Stimulated activated CD4-positive, alpha-beta T cell treated with anti-CD3 and anti-CD28 coated beads, Interleukin-15, amount 100 ng/mL, for 24 hours (primary cell): ENCODE data around the gene ARHGAP6.

Source experiments
- DNase-seq: peaks from one replicate; pipeline ENCODE4 v3.0.0-alpha.2; 2020

Gene ARHGAP6

DNA sequence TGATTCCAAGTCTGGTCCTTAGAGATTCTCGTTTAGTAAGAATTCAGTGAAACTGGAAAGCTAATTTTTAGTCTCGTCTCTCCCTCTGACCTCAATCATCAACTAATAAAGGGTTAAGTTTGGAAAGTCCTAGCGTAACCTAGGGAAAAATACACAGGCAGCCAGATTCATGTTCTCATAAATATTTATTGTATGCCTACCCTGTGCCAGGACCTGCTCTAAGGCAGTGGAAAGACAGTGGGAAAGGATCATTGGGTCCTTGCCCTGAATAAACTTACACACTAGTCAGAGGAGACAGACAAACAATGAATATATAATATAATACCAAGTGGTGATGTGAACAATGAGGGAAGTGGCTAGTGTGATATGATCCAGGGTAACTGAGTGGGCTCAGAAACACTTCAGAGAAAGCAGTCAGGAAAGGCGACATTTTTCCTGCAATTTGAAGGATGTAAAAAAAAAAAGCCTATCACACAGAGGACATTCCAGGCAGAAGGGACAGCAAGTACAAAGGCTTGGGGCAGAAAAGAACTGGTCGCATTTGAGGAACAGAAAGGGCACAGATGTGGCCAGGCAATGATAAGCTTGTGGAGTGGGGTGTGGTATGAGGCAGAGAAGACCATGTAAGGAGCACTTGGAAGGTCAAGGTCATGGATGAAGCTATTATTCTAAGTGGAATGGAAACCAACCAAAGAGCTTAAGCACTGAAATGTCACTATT, 243.8 kb downstream of the ARHGAP6 start:
- no peak for DNase-seq

DNA sequence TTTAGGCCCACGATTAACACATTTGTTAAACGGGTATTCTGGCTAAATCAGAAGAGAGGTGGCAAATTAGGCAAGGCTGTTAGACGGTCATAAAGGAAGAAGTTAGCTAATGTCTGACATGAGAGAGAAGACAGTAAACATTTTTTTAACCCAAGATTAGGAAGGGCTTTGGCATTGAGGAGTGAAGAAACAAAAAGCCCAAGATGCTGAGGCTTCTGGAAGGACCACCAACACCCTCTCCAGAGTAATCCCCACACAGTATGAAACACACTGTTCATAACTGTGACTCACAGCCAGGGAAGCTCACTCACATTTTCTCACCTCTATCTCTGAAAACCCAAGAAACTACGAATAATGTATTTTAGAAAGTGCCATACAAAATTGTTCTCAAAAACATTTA, 244.9 kb downstream of the ARHGAP6 start:
- DNase-seq = no peak

DNA sequence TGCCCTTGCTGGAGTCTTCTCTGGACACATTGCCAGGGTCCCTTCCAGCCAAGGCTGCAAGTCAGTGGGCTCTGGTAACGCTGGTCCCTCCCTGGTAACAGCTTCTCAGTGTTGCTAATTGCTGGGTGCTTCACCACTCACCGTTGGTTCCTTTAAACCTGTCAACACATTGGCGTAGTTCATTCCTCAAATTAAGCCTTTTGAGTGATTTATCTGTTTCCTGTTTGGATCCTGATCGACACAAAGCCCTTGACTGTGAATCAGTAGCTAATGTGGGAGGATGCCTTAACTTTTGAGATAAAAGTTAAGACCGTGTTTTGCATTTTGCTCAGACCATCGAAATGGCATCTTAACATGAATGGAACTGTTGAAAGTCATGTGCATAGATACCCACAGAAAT, 246.6 kb downstream of the ARHGAP6 start:
- no peak for DNase-seq

DNA sequence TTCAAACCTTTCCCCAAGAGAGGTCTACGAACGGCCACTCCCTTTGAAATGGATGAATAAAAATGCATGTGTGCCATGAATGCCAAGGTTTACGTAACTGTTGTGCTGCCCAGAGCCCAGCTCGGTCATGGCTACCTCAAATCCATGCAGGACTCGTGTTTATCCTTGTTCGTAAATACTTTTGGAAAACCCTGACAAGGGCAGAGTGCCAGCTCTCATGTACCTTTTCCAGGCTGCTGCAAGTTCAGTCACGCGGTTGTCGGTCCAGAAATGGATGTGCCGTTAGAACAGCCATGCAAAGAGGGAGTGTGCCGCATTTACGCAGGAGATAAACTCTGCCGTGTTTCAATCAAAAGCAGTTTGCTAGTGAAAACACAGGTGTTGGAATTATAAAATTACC, 249.1 kb downstream of the ARHGAP6 start:
- DNase-seq = no peak

DNA sequence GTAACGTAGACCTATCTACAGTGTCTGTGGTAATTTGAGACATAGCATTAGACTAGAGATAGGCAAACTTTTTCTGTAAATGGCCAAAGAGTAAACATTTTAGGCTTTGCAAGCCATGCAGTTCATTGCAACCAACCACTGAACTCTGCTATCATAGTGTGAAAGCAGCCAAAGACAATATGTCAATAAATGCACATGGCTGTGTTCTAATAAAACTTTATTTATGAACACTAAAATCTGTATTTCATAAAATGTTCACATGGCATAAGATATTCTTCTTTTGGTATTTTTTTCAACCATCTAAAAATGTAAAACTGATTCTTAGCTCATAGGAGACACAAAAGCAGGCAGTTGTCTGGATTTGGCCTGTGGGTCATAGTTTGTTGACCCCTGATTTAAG, 251.6 kb downstream of the ARHGAP6 start:
- DNase-seq = no peak

DNA sequence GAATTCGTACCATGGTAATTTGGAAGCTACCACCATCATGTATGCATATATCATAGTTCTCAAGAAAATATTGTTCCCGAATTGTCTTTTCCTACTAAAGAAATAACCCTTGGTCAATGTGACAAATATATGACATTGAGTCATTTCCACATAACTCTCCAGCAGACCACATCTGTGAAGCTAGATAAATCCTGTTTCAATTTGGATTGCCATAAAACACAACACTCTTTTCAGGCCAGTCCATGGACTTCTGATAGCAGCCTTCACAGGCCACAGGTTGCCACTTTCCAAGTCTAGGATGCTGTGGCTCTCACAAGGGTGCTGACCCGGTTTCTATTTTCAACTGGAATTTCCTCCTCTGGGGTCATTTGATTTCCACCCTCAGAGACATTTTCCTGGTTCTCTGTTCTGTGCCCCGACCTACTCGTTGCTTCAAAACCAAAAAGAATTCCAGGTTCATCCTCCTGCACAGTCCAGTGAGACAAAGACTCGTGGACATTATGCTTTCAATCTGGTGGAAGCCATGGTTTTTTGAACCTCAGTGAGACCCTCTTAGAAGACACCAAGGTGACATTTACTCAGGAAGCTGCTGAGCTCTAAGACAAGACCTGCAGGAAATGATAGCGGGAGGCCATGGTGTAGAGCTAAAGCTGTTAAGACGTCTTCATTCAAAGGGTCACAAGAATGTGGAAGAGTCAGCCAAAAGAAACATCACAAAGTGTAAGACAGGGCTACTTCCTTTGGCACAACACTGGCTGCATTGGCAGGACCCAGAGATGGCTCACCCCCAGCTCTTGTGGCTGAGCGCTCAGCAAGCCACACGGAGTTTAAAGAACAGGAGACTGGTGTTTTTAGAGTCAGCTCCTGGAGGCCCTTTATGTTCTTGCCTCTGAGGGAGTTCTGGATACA, 252.8 kb downstream of the ARHGAP6 start:
- no peak for DNase-seq

DNA sequence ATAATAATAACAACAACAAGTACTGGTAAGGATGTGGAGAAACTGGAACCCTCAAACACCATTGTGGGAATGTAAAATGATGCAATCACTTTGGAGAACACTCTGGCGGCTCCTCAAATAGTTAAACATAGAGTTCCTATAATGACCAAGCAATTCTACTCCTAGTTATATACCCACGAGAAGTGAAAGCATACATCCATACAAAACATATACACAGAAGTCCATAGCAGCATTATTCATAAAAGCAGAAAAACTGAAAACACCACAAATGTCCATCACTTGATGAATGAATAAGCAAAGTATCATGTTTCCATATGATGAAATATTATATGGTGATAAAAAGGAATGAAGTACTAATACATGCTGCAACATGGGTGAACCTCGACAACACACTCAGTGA, 255.8 kb downstream of the ARHGAP6 start:
- DNase-seq = no peak

DNA sequence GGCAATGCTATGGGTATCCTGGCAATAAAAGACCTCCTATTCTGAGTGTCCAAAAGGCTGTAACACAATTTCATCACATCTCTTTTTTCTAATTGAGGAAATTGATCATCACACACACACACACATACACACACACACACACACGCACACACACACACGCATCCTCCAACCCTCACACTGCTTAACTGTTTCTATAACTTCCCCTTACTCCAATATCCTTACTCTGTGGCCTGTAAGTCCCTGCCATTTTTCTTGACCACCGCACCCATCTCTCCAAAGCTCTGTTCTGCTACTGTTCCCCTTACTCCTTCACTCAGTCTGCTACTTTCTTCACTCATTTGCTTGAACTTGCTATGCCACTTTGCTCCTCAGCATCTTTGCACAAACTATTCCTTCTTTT, 256.9 kb downstream of the ARHGAP6 start:
- DNase-seq = no peak

DNA sequence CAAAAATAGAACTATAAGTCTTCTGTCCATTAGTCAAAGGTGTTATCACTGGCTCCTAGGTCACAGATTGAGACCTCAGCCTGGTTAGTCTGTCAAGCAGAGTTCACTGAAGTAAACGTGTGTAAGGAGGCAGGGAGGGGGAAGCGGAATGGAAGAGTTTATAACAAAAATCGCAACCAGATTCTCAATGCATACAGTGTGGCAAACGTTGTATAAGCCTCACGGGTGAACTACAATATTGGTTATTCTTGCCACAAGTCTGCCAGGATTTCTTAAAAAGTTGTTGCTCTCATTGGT, 257.7 kb downstream of the ARHGAP6 start:
- DNase-seq = no peak

DNA sequence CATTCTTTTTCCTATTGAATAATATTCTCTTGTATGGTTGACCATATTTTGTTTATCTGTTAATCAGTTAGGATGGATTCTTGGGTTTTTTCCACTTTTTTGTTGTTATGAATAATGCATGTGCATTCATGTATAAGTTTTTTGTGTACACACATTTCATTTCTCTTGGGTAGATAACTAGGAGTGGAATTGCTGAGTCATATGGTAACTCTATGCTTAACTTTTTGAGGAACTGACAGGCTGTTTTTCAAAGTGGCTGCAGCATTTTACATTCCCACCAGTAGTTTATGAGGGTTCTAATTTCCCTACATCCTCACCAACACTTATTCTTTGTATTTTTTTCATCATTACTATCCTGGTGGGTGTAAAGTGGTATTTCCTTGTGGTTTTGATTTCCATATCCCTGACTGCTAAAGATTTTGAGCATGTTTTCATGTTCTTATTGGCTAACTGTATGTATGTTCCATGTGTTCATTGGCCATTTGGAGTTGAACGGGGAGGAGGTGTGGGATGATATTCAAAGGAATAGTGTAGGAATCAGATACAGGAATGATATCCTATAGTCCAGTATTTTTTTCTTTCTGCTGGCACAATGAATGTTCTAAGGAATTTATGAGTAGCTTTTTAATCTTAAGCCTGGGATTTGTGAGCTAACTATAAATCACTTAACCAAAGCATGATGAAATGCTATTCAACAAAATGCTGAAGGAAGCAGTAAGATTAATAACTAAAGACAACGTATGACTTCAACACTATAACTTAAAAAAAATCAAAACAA, 258.2 kb downstream of the ARHGAP6 start:
- no peak for DNase-seq

DNA sequence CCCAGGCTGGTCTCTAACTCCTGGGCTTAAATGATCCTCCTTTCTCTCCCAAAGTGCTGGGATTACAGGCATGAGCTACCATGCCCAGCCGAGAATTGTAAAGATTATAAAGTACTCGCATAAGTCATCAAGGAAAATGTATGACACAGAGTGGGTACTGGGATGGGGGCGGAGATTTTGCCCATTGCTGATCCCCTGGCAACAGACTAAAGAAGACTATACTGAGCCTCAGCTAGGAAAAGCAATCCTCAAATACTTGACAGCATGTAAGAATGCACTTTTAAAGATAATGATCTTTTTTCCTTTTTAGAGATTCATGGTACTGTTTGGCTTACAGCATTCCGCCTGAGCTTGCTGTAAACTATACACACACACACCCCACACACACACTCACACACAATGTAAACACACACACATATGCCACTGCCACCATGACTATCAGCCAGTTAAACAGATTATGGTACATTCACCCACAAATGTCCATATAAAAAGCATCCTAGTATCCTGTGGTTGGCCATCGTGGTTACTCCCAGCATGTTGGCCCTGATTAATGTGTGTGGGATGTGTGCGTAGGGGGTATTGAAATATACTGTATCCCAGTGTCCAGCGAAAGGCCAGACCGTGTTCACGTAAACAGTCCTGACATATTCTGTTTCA, 259.5 kb downstream of the ARHGAP6 start:
- DNase-seq = no peak

DNA sequence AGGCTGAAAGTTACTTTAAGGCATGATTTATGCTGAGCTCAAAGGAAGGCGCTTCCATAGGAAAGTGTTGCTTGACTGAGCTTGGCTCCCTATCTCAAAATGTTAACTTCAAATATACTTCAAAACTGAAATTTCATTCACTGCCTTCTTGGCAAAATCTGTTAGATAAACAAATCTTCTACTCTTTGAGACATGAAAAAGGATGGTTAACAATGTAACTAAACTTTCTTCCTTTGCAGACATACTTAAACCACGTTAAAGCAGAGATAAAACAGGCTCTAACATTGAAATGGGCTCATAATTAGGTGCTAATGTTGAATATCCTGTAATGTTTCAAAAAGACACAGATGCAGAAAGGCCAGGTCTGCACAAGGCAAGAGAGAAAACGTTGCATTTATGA, 262.1 kb downstream of the ARHGAP6 start:
- no peak for DNase-seq

DNA sequence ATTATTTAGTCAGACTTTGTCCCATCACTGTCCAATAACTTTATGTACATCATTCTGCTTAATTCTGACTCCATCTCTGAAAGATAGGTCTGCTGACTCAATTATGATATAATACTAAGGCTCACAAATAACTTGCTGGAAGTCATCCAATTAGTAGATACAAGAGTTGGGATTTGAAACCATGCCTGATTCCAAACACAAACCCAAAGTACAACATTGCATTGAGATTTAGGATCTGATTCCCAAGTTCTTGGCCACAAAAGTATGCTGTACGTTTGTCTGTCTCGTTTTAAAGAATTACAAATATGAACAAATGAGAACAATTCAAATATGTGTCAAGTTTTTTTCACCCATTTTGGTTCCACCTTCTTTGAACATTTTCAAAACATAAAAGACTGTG, 263.8 kb downstream of the ARHGAP6 start:
- DNase-seq = no peak

DNA sequence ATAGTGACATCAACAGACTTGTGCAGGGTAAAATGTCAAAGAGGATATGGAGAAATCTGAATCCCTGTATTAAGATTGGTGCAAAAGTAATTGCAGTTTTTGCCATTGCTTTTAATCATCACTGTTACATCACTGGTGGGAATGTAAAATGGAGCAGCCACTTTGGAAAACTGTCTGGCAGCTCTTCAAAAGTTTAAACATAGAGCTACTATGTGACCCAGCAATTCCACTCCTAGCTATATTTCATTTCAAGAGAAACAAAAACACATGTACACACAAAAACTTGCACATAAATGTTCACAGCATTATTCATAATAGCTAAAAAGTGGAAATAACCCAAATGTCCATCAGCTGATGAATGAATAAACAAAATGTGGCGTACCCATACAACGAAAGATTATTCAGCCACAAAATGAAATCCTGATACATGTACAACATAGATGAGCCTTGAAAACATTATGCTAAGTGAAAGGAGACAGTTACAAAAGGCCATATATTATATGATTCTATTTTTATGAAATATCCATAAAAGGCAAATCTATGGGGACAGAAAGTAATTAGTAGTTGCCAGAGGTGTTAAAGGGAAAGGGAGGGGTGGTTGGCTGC, 266.1 kb downstream of the ARHGAP6 start:
- DNase-seq = no peak

DNA sequence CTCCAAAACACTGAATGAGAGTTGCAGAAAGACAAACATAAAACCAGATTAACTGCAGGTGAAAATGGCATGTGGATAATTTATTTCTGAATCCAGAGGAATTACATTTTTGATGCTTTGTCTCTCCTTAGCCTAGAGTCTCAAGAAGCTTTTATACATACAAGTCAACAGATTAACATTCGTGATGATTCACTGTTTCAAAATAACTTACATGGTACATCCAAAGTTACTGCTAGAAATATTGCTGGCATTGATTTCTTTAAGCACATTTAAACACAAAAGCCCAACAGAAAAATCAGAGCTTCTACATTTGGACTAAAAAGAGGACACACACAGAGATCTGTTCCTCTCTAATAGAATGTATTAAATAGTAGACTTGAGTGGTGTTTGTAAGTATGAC, 266.9 kb downstream of the ARHGAP6 start:
- DNase-seq = no peak

DNA sequence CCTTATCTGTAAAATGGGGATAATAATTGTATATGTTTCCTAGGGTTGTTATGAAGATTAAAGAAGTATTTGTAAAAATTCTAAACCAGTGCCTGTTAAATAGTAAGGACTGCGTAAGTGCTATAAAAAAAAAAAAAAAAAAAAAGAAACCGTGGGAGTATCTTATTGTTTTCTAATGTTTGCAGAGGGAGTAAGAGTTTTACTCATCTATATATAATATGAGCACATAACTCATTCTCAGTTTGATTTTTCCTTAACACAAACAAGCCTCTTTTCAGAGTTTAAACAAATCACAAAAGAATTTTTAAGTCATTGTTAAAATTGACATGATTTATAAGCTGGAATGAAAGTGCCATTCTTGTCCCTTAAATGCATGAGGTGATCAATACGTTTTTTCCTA, 267.6 kb downstream of the ARHGAP6 start:
- DNase-seq = no peak

DNA sequence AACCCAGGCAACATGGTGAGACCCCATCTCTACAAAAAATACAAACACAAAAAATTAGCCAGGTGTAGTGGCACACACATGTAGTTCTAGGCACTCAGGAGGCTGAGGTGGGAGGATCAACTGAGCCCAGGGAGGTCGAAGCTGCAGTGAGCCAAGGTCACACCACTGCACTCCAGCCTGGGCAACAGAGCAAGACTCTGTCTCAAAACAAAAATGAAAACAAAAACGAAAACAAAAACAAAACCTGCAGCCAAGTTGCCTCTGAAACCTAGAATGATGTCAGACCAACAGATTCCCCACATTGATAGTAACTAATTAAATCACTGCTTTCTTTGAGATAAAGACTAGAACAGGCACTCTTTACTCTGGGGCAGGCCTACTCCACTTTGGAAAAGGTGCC, 268.0 kb downstream of the ARHGAP6 start:
- no peak for DNase-seq

DNA sequence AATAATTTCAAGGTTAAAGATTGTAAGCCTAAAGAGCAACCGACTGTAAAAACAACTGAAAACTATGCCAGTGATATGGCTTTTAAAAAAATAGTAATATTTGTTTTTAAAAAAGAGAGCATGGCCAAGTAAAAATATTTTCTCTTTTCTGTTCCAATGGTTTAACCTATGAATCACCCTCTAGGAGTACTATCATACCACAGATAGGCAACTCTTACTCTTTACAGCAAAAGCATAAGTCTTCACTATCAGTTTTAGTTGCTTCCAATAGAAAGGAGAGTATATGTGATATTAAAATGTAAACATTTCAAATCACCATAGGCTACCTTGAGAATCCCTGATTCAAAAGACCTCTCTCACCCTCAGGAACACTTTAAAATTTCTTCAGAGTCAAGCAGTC, 269.9 kb downstream of the ARHGAP6 start:
- no peak for DNase-seq

DNA sequence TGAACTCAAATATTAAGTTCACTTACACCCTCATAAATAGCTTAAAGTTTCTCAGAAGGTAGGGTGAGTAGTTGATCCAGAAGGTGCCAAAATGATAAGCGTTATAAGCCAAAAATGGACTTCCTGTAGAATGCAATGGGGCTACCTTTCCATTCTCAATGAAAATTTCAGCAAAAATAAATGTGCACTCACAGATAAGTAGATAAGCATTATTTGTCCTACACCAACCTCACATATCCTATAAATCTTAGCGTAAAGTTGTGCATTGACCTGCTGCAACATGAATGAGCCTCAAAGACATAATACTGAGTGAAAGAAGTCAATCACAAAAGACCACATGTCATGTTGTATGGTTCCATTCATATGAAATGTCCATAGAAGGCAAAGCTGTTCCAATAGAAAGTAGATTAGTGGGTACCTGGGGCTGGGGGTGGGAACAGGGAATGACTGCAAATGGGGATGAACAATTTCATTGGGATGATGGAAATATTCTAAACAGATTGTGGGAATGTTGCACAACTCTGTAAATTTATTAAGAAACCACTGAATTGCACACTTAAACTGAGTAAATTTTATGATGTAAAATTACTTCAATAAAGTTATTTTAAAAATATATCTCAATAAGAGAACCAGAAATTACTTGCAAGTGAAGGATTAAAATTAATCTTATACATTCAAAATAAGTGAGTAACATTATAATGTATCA, 271.6 kb downstream of the ARHGAP6 start:
- DNase-seq = no peak

DNA sequence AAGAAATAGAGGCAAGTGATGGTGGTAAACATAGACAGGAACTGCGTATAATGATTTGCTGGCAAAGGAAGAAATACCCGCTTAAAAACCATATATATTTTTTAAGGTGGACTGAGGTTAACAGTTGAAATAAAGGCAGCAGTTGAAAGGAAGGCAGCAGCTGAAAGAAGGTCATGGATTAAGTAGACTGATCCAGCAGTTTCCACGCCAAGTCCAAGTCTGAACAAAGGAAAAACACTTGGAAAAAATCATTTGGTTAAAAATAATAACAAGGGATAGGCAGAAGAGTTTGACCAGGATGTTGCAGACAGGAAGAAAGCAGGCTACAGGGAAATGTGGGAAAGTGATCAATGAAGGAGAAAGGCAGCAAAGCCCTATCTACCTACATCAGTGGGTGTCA, 278.9 kb downstream of the ARHGAP6 start:
- no peak for DNase-seq

DNA sequence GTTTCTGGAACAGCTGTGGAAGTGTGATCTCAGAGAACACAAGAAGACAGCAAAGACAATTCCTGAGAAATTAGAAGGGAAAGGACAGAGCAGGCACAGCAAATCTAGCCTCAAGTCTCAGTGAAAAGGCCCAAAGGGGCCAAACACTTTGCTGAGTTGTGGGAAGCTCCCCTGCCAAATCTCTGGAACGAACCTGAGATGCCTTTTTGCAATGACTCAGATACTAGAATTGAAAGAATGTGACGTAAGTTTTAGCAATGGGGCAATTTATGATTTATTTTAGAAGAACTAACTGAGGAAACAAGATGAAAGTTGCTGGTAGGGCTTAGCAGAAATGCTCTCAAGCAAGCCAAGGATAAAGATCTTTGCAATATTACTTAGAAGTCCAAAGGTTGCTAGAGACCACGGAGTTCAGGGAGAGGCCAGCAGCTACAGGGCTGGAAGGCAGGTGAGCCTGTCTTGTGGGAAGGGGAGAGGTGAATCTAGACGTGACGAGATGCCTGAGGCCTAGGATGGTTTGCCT, 279.7 kb downstream of the ARHGAP6 start:
- no peak for DNase-seq

DNA sequence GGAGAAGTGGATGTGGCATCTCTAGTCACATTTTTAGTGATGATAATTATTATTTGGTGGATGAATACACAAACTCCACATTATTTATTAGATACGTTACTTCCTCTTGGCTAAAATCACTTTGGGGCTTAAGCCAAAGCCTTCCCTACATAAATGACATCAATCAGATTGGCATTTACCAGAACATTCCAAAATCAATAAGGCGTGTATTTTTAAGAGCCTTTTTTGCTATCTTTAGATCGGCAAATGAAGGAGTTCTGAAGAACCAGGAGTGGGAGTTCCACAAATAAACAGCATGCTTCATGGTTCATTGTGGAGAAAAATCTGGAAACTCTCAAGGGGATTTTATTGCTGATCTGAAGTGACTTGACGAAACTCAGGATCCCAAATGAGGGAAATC, 282.8 kb downstream of the ARHGAP6 start:
- DNase-seq = no peak
